ENCODE results near the gene COPS2. TPM values are rescaled to one million over a fixed set of nuclear protein-coding genes. Genes with fewer than 3 reads are reported as not detected.
A peak's percentile ranks its signal among the peaks of the same experiment; 100 is the strongest.

Gene COPS2
- total and polyA plus RNA-seq, 9 of the 15 experiments (the other 6 are each of a cell fraction or from before 2014, with no cell fraction given), result 66.4 to 154 (median 117) TPM

- TF ChIP-seq NR2F6 (CRISPR knock-in tag; IDR thresholded peaks at IDR 0.05) (no peak), ZNF507 (tag; conservative IDR thresholded peaks at IDR 0.05) (peak; percentile 93)
- Histone ChIP-seq H3K36me3 (ENCODE audit: control insufficient read depth, insufficient read depth, low read length) (no peaks in the 10 kb centered on the region), H3K27ac (ENCODE audit: extremely low read depth, low read depth, low read length) (no peak overlapping the region), H3K9ac (ENCODE audit: insufficient read depth in 1 of 2, low read depth in 2 of 2, low read length in 2 of 2) (no peak overlapping the region), H3K9me1 (ENCODE audit: control insufficient read depth, insufficient read depth, low read length) (no peaks in the 10 kb centered on the region), H3K4me2 (ENCODE audit: insufficient read depth, low read length) (no peak overlapping the region), H3K4me3 (no peak overlapping the region), H4K20me1 (replicated peaks; ENCODE audit: control insufficient read depth, insufficient read depth, low read length) (no peaks in the 10 kb centered on the region), H3K4me1 (replicated peaks in 1 of 2; ENCODE audit: control insufficient read depth in 2 of 2, insufficient read depth in 2 of 2, low read length in 2 of 2) (peaks cover 0 to 5% of the 10 kb centered on the region in 2 experiments; a peak in 2 of 5 replicates), H2AFZ (ENCODE audit: low read depth, low read length) (no peak overlapping the region), H3K79me2 (ENCODE audit: control insufficient read depth, insufficient read depth, low read length) (peaks cover 3% of the 10 kb centered on the region; the same call in 1 of the 3 replicates), H3K27me3 (ENCODE audit: control insufficient read depth in 2 of 2, insufficient read depth in 2 of 2, low read length in 2 of 2) (no peaks in the 10 kb centered on the region), H3K9me3 (replicated peaks; ENCODE audit: control insufficient read depth, insufficient read depth, low read depth, low read length) (no peaks in the 10 kb centered on the region)
- intact Hi-C loops (cut with micrococcal nuclease) (no loop called here), in situ Hi-C loops (cut with MboI) (no loop called here)
- POLR2A ChIA-PET, result no interaction called here
- no TSS peak for BruUV-seq (replicated peaks)
- CTCF ChIA-PET (ENCODE audit: low intra/inter-chr PET ratio), result no interaction called here
- no peak for DNase-seq (ENCODE audit: extremely low read depth in 1 of 4, low spot score in 3 of 4)
- no peak for FAIRE-seq
- no peak for ATAC-seq
These were observed 9.5 kb upstream of the COPS2 start for GRCh38 chr15:49164865-49165264.

GRCh38 chr15:49163678-49164077 lies 8.3 kb upstream of the COPS2 start:
- Histone ChIP-seq H3K9ac (ENCODE audit: insufficient read depth in 1 of 2, low read depth in 2 of 2, low read length in 2 of 2) (no peak overlapping the region), H3K4me1 (replicated peaks in 1 of 2; ENCODE audit: control insufficient read depth in 2 of 2, insufficient read depth in 2 of 2, low read length in 2 of 2) (no peaks in the 10 kb centered on the region), H3K36me3 (ENCODE audit: control insufficient read depth, insufficient read depth, low read length) (no peaks in the 10 kb centered on the region), H3K4me2 (ENCODE audit: insufficient read depth, low read length) (no peak overlapping the region), H3K9me3 (replicated peaks; ENCODE audit: control insufficient read depth, insufficient read depth, low read depth, low read length) (no peaks in the 10 kb centered on the region), H3K27ac (ENCODE audit: extremely low read depth, low read depth, low read length) (no peak overlapping the region), H3K79me2 (ENCODE audit: control insufficient read depth, insufficient read depth, low read length) (no peaks in the 10 kb centered on the region; the same call in 2 of the 3 replicates), H3K27me3 (ENCODE audit: control insufficient read depth in 2 of 2, insufficient read depth in 2 of 2, low read length in 2 of 2) (no peaks in the 10 kb centered on the region), H3K4me3 (no peak overlapping the region), H2AFZ (ENCODE audit: low read depth, low read length) (no peak overlapping the region), H4K20me1 (replicated peaks; ENCODE audit: control insufficient read depth, insufficient read depth, low read length) (no peaks in the 10 kb centered on the region), H3K9me1 (ENCODE audit: control insufficient read depth, insufficient read depth, low read length) (no peaks in the 10 kb centered on the region)
- DNase-seq (ENCODE audit: extremely low read depth in 1 of 4, low spot score in 3 of 4) (no peak), FAIRE-seq (no peak), ATAC-seq (no peak)
- POLR2A ChIA-PET, result no interaction called here
- TF ChIP-seq MEIS2 (IDR thresholded peaks at IDR 0.05; ENCODE audit: partially characterized antibody) (no peak), ATF2 (CRISPR knock-in tag; IDR thresholded peaks at IDR 0.05) (no peak), RBM22 (IDR thresholded peaks at IDR 0.05; ENCODE audit: low read depth, low read length, poor library complexity, severe bottlenecking) (no peak), ZNF76 (CRISPR knock-in tag; IDR thresholded peaks at IDR 0.05; ENCODE audit: borderline replicate concordance) (no peak), ZNF512 (tag; IDR thresholded peaks at IDR 0.05) (no peak), HDAC6 (IDR thresholded peaks at IDR 0.05; ENCODE audit: low read depth, low read length) (no peak), HES1 (IDR thresholded peaks at IDR 0.05; ENCODE audit: low read depth) (no peak), ZNF282 (CRISPR knock-in tag; IDR thresholded peaks at IDR 0.05) (no peak)
- no TSS peak for BruUV-seq (replicated peaks)
- 60% methylated on average over 1 of the region's 1 CpG for WGBS (ENCODE audit: insufficient coverage, low coverage, missing lambda C conversion rate)
- intact Hi-C loops (cut with micrococcal nuclease) (no loop called here), in situ Hi-C loops (cut with MboI) (no loop called here)
- CTCF ChIA-PET (ENCODE audit: low intra/inter-chr PET ratio), result no interaction called here
